Measurements from ENCODE around the gene ABR.

ABR gene

DNA sequence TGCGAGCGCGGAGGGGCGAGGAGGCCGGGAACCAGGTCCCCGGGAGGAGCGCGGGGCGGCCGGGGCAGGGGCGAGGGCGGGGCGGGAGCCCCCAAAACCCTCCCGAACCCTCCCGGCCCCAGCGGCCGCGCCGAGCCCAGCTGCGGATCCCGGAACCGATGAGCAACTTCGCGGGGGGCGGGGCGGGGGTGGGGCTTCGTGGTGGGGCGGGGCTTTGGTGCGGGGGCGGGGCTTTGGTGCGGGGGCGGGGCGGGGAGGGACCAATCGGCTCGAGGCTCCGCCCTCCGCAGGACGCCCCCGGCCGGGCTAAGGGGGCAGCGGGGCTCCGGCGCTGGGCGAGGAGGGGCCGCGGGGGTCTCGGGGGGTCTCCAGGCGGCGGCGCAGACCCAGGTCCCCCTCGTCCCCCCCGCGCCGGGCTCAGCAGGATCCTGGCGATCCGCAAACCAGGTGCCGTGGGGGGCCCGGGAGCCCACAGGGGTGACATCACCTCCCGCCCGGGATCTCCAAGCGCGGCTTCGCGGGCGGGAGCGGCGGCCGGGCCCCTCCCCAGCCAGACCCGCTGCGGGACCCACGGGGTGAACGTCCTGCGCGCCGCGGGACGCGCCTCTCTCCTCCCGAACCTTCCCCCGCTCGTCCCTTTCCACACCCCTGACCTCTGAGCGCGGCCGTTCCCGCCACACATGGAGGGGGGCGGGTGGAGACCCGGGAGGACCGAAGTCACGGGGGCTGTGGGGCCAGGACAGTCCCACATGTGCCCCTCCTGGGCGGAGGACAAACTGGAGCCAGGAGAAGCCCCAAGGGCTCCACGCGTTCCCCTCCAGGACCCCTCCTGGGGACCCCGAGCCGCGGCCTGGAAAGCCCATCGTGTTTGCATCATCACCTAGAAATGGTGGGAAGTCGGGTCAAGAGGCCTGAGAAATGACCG lies at the start of gene ABR:
ABR (minus strand) TSS at position 164 of the 925 bp plus-strand sequence. CDS start 254 bp downstream, outside the sequence.
- no peak for DNase-seq

DNA sequence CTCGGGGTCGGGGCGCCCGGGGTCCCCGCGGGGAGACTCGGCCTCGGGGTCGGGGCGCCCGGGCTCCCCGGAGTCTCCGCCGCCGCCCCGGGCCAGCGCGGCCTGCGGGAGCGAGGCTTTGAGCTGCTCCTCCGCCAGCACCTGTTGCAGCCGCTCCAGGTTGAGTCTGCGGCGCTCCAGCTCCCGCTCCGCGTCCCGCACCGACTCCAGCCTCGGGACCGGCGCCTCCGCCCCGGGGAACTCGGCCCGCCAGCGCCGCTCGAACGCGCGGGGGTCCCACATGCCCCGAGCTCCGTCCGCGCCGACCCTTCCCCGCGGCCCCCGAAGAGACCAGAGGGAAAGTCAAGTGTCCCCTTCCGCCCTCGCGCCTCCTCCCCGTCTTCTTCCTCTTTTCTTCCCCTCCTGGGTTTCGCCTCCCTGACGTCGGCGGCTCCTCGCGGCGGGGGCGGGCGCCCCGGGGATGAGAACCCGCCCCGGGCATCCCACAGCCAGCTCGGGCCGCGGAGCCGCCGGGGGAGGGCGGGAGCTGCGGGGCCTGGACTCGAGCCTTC lies 49.6 kb upstream of the ABR start:
- DNase-seq: peak in 1 of 2 experiments; percentile 13

DNA sequence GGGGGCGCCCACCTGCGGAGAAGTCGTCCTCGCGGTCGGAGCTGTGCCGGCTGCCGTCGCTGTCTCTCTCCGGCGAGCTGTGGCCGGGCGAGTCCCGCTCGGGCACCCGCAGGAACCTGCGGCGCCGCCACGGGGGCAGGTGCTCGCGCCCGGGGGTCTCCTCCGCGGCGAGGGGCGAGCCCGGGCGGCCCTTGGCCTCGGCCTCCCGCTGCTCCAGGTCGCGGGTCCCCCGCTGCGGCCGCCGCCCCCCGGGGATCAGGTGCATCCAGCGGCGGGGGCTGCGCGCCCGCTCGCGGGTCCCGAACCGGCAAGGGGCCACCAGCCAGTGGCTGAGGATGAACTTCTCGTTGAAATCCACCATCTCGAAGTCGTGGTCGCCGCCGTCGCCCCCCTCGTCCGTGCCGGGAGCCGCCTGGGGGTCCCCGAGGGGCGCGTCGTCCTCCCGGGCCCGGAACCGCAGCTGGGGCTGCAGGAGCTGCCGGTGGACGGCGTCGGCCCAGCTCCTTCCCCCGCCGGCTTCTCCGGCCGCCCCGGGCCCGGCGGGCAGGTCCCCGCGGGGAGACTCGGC lies 49.1 kb upstream of the ABR start:
- no peak for DNase-seq

DNA sequence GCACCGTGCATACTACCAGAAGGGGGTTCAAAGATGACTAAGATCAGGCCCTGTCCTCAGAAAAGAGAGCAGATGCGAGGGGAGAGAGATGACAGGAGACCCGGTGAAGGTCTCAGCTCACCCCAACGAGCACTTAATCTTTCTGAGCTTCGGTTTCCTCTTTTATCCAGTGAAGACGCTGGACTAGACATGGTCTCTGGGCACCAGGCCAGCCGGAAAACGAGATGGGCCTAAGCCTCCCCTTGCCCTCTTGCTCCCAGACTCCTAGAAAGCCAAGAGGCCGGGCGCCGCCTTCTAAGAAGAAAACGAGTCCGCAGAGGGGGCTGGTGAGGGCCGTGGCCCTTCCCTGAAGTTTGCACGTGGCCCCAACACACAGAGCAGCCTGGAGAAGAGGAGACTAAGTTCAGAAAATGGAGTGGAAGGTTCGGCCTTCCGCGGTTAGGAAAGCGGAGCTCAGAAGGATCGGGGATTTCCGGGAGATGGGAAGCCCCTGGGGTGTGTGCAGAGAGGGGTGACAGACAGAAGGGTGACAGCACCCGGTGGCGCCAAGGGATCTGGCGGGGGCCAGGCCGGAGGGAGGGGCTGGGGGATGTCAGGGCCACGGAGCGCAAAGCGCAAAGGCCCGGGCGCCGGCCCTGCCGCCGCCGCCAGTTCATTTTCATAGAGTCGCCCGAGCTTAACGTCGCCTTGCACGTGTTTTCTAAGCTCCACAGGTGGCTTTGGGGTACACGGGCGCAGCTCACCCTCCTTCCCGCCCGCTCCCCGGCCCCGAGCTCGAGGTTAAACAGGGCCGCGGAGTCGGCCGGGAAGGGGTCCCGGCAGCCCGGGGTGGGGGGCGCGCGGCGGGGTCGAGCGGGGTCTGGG lies 48.4 kb upstream of the ABR start:
- no peak for DNase-seq

DNA sequence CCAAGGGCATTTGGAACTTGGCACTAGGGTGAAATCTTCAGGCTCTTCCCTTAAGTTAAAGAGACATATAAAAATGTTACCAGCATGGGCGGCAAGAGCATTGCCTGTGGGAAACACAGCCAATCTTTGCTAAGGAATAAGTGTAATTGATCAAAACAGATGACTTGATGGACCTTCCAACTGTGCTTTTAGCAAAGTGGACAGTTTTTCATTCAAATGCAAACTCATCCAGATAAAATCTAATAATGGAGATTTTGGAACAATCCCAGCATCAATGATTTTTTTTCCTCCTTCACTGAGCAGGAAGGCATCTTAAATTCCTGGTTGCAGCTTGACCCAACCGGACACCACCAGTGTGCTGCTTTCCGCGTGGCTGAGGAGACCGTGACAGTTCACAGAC lies 47.6 kb upstream of the ABR start:
- DNase-seq: no peak

DNA sequence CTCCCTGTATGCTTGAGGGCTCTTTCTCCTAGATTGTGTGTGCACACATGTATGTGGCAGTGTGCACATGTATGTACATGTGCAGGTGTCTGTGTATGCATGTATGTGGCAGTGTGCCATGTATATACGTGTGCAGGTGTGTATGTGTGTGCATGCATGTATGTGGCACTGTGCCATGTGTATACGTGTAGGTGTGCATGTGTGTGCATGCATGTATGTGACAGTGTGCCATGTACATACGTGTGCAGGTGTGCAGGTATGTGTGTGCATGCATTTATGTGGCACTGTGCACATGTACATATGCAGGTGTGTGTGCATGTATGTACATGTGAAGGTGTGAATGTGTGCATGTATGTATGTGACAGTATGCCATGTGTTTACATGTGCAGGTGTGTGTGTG lies 46.5 kb upstream of the ABR start:
- DNase-seq: no peak

DNA sequence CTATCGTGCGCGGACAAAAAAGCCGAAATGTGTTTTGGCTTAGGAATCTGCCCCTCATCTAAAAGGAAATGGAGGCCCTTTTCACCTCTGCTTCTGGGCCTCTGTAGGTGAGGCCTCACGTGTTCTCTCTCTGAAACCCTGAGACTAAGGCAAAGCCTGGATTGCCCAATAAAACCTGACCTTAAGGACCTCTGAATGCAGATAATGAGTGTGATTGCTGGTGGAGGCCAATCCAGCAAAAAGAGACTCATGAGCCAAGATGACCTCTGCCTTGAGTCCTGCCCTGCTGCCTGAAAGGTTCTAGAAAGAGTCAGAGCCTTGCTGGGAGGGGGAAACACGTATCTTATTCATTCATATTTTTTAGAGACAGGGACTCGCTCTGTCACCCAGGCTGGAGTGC lies 44.5 kb upstream of the ABR start:
- no peak for DNase-seq

DNA sequence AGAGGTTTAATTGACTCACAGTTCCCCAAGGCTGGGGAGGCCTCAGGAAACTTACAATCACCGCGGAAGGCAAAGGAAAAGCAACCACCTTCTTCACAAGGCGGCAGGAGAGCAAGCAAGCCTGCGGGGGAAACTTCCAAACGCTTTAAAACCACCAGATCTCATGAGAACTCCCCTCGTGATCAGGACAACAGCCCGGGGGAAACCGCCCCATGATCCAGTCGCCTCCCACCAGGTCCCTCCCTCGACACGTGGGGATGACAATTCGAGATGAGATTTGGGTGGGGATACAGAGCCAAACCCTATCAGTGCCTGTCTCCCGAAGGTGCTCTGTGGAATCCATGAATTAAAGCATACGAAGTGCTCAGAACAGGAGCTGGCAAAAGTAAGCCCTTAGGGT lies 43.9 kb upstream of the ABR start:
- DNase-seq: no peak

DNA sequence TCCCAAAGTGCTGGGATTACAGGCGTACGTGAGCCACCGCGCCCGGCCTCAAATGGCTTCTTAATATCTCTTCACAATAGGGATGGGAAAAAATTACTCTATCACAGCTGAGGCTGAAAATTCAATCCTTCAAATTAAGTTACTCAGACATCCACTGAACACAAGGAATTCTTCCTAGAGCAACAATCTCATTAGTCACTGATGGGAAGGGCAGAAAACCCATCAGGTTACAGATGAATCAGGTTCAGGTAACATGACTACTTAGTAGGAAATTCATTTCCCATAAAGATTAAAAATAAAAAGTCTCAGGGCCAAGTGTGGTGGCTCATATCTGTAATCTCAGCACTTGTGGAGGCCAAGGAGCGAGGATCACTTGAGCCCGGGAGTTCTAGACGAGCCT lies 42.5 kb upstream of the ABR start:
- DNase-seq: no peak

DNA sequence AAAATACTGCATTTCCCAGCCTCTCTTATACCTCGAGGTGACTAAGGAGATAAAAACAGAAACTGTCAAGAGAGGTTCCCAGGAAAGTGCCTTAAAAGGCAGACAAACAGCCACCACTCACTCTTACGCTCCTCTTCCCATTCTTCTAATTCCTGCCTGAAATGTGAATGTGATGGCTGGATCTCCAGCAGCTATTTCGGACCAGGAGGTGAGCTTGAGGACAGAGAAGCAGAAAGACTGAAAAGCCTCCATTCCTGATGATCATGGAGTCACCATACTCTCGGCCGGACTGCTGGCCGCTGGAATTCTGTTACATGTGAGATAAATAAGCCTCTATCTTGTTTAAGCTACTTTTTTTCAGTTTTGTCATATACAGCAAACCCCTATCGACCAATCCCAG lies 41.4 kb upstream of the ABR start:
- DNase-seq: no peak

DNA sequence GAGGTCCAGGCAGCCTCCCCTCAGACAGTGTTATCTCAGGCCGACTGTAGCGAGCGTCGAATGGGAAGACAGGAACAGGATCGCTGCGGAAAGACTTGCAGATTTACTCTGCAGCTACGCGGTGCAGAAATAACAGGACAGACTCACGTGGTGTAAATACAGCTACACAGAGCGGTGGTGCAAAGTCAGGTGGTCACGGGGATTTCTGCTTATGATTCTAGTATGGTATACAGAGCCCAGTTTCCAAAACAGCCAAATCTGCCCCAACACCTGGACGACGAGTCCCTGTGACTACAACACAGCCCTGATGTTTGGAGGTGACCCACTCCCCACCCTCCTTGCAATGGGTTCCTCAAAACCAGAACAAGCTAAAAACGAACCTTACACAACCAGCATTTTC lies 40.6 kb upstream of the ABR start:
- no peak for DNase-seq

DNA sequence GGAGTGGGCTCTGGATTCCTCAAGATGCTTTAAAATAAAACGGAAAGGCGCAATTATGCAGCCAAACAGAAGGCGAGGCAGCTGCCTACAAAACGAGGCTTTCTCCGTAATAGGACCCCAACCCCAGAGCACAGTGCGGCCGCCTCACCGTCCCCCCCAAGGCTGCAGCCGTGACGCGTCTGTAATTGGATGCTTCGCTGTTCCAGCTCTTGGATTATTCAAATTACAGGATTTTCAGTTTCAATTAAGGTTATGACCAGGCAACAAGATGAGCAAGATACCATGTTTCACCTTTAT lies 37.3 kb upstream of the ABR start:
- DNase-seq: no peak

DNA sequence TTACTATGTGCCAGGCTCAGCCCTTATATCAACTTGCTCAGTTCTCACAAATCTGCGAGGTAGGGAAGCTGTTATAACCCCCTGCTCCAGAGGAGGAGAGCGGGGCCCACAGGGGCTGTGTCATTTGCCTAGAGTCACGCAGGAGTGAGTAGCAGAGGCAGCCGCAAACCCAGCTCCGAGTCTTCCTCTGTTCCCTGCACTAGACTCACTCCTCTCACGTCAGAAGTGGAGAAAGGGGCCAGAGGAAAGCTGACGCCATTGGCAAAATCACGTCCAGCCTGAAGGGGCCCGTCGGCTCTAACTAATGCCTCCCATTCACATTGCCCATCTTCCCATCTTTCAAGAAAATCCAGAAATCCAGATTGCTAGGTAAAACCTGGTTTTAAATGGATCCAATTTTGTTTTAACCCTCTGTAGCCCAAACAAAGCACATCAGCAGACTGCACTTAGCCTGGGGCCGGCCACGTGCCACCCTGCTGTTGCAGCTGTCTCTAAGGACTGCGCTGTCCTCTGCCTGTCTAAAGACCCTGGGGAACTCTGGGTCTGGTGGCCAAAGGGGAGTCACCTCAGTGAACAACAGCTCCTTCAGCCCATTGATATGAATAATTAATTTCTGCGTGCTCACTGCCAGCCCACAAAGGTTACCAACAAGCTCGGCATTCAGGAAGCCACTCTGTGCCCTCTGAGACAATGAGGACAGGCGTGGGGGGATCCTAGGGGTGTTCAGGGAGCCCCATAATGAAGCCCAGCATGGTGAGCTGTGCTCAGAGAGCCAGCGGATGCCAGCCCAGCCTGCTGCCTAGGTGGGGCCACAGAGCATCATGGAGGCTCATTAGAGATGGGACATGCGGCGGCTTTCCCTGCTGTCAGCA lies 36.7 kb upstream of the ABR start:
- no peak for DNase-seq

DNA sequence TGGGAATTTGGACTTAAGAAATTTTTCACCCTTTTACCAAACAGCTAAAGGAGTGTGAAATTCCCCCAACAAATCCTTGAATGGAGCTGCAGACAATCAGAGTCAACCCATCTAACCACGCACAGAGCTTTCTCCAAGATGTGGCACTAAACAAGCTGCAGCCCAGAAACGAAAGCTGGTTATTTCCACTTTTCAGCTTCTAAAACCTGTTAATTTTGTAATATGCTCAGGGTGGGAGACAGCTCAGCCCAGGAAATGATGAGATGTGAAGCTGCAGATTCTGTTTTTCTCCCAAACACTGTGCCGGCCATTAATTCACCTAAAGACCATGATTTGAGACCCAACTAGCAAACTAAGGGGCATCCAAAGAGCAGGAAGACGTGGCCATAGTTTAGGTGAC lies 33.2 kb upstream of the ABR start:
- no peak for DNase-seq

DNA sequence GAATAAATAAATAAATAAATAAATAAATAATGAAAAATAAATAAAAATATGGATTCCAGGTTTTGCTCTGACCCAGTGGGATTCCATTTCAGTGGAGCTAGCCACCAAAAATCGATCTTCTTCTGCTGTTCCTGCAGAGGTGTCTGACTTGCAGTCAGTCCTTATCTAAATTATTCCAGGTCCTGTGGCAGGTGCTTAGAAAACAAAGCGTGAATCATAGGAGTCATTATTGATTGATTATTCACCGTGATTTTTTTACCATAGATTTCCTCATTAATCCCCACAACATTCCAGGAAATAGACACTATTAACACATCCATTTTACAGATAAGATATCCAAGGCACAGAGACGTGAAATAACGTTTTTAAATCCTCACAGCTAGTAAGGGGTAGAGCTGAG lies 31.5 kb upstream of the ABR start:
- DNase-seq: no peak

DNA sequence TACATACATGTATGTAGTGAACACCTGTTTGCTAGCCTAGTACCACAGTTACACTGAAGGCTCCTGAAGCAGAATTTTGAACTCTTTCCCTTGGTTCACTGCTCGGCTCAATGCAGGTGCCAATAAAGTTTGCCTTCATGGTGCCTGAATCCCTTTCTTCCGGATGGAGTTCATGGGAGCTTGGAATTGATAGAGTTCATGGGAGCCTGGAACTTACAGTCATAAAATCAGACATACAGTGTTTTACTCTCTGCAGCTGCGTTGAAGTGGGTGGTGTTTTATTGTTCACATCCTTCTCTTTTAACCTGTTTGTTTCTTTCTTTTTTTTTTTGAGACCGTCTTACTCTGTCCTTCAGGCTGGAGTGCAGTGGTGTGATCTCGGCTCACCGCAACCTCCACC lies 29.2 kb upstream of the ABR start:
- DNase-seq: no peak

DNA sequence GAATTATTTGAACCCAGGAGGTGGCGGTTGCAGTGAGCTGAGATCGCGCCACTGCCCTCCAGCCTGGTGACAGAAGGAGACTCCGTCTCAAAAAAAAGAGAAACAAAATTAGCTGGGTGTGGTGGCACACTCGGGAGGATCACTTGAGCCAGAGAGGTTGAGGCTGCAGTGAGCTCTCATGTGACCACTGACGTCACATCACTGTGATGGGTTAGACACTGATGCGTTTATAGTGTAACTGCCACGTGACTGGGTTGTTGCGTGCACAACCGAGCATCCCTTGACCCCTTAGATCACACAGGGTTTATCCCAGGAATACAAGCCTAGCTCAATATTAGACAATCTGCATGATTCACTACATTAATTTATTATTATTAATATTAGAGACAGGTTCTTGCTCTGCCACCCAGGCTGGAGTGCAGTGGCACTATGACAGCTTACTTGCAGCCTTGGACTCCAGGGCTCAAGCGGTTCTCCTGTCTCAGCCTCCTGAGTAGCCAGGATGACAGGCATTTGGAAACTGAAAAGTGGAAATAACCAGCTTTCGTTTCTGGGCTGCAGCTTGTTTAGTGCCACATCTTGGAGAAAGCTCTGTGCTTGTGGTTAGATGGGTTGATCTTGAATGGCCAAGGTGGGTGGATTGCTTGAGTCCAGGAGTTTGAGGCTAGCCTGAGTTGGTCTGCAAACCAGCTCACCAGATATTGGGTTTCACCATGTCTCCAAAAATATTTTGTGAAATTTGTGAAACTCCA lies 26.4 kb upstream of the ABR start:
- DNase-seq: no peak

DNA sequence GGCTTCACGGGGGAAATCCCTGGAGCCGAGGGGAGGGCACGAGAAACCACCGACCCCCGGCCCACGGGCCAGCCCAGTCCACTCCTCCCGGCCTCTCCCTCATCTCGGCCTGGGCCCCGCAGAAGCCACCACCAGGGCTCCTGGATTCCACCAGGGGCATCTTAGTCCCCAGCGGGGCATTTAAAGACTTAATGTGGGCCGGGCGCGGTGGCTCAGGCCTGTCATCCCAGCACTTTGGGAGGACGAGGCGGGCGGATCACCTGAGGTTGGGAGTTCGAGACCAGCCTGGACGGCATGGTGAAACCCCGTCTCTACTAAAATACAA lies 24.1 kb upstream of the ABR start:
- DNase-seq: no peak

DNA sequence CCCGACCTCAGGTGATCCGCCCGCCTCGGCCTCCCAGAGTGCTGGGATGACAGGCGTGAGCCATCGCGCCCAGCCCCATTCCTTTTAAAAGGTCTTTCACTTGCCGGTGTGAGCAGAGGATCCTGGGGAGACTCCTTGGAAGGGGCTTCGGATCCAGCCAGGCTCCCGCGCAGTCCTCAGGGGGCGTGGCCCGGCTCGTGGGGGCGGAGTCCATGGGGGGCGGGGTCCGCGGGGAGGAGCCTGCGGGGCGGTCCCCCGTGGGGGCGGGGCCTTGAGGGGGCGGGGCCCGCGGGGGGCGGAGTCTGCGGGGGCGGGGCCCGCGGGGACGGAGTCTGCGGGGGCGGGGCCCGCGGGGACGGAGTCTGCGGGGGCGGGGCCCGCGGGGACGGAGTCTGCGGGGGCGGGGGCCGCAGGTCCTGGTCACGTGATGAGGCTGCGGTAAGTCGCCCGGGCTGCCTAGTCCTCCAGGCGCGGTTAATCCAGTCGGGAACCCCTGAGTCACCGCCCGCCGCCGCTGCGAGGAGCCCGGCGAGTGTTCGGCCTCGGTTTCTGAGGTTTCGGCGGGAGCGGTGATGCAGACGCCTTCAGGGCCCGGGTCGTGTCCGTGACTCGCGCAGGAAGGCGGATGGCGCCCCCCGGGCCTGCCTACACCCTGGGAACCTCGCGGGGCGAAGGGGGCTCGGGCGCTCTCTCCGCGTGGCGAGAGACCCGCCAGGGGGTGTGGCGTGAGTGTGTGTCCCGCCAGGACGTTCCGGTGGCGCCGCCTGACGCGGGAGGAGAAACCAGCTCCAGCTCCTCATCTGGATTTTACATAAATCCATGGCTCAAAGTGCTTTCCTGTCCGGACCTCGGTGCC lies 23.6 kb upstream of the ABR start:
- peak in 1 of 2 experiments; percentile 46 for DNase-seq

DNA sequence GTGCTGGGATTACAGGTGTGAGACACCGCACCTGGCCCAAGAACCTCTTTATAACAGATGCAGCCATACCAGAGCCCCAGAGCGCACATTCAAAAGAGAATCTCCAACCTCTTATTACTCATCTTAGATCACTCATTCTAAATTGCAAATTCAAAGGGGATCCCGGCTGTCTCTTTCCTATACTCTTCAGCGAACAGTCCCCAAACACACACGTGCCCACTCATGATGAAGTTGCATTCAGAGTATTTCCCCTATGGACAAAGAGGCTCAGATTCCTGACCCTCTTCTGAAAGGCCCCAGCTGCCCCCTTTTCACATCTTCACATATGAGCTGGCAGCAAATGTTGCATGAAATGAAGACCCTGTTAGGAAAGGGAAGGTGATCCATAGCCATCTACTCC lies 22.5 kb upstream of the ABR start:
- no peak for DNase-seq

DNA sequence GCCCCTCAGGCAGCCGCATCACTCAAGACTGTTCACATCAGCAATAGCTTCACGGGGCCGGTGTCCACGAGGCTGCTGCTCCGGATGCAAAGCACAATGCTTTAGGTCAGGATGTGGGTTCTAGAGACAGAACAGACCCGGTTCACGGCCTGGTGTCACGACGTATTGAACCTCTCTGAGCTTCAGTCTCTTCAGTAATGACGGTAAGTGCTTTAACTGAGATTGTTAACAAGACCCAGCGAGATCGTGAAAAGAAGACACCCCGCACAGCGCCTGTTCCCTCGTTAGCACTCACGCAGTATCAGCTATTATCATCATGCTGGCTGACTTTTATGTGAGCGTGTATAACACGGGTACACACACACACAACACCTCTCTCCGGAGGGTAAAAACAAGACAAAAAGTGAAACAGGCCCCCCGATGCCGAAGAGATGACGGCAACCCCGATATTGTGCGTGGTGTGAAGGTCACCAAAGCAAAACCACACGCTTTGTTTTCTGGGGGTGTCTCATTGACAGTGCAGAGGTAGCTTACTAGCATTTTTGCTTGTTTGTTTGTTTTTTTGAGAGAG lies 21.4 kb upstream of the ABR start:
- DNase-seq: no peak

All from SW 1271 (cell line).